Stomach (tissue), 4 donors: ENCODE measurements around the gene KRT12.
"Not testable (repeated sequence)": the region's sequence is repeated elsewhere in the genome, so short reads cannot be mapped to it uniquely, and the experiment has no call there.

Experiments used
- CTCF ChIP-seq, 7 experiments: fragments of 450-650 bp in 4 of 7; fragments of 200-600 bp in 3 of 7; sonication (generic) in 3 of 7; IDR thresholded peaks; one replicate each; pipeline ENCODE4 v1.5.1; 2016 to 2019; ENCODE audit warnings: antibody characterized with exemption in 7 of 7, control low read depth in 2 of 7, mild to moderate bottlenecking in 1 of 7
- EP300 ChIP-seq: sonication (generic); formaldehyde crosslinking; IDR thresholded peaks from one replicate; pipeline ENCODE4 v1.6.1; 2017; ENCODE audit warnings: antibody characterized with exemption
- POLR2A ChIP-seq, 4 donors: fragments of 450-650 bp; IDR thresholded peaks; one replicate each; pipeline ENCODE4 v1.6.1; 2016; ENCODE audit warnings: antibody characterized with exemption in 4 of 4, control low read depth in 2 of 4, mild to moderate bottlenecking in 1 of 4, moderate library complexity in 1 of 4
- POLR2AphosphoS5 ChIP-seq, 3 donors: sonication (generic); formaldehyde crosslinking; IDR thresholded peaks; one replicate each; pipeline ENCODE4 v1.6.1; 2016; ENCODE audit warnings: antibody characterized with exemption in 3 of 3

- TF ChIP-seq CTCF (IDR thresholded peaks at IDR 0.05); POLR2A (IDR thresholded peaks at IDR 0.05); POLR2AphosphoS5 (IDR thresholded peaks at IDR 0.05); EP300: not testable (repeated sequence)
Measured at GRCh38 chr17:40814657-40815056, 52.4 kb downstream of the KRT12 start.
